GM18858 (cell line): Measurements from ENCODE around the gene SKA2.
"Not testable (repeated sequence)": the region's sequence is repeated elsewhere in the genome, so short reads cannot be mapped to it uniquely, and the experiment has no call there.

ENCODE experiments used
- ATAC-seq: cut with Tn5 transposase; IDR thresholded peaks from one replicate; pipeline ENCODE4 v1.9.1; 2021; ENCODE audit not compliant: unreplicated experiment

The SKA2 gene

GRCh38 chr17:59154721-59155438 is at the start of gene SKA2:
TSS of gene SKA2 (minus strand) at chr17:59155186. CDS start at chr17:59155163, 23 bp downstream.
- ATAC-seq, result peak; percentile 48

GRCh38 chr17:59202320-59202719 is 47.3 kb upstream of the SKA2 start:
- no peak for ATAC-seq

- ATAC-seq, result no peak
Observed at GRCh38 chr17:59199398-59199797, 44.4 kb upstream of the SKA2 start.

- no peak for ATAC-seq
Observed at GRCh38 chr17:59193336-59193862, 38.4 kb upstream of the SKA2 start.

GRCh38 chr17:59190806-59191205 is 35.8 kb upstream of the SKA2 start:
- ATAC-seq, result no peak

- ATAC-seq, result no peak
Observed at GRCh38 chr17:59186850-59187249, 31.9 kb upstream of the SKA2 start.

GRCh38 chr17:59185997-59186396 is 31.0 kb upstream of the SKA2 start:
- no peak for ATAC-seq

- no peak for ATAC-seq
Observed at GRCh38 chr17:59181481-59181880, 26.5 kb upstream of the SKA2 start.

- ATAC-seq, result no peak
Observed at GRCh38 chr17:59180626-59181025, 25.6 kb upstream of the SKA2 start.

- not testable (repeated sequence) for ATAC-seq
Observed at GRCh38 chr17:59179601-59180000, 24.6 kb upstream of the SKA2 start.

GRCh38 chr17:59178266-59178985 is 23.4 kb upstream of the SKA2 start:
- no peak for ATAC-seq

GRCh38 chr17:59175076-59175475 is 20.1 kb upstream of the SKA2 start:
- no peak for ATAC-seq

- ATAC-seq, result no peak
Observed at GRCh38 chr17:59174671-59175070, 19.7 kb upstream of the SKA2 start.

- ATAC-seq, result no peak
Observed at GRCh38 chr17:59172436-59173004, 17.5 kb upstream of the SKA2 start.

GRCh38 chr17:59167571-59168001 is 12.6 kb upstream of the SKA2 start:
- ATAC-seq, result no peak

GRCh38 chr17:59165933-59166342 is 11.0 kb upstream of the SKA2 start:
- no peak for ATAC-seq

GRCh38 chr17:59161477-59161876 is 6.5 kb upstream of the SKA2 start:
- ATAC-seq, result no peak

GRCh38 chr17:59160157-59161025 is 5.4 kb upstream of the SKA2 start:
- no peak for ATAC-seq

- peak; percentile 75 for ATAC-seq
Observed at GRCh38 chr17:59155439-59156177, 622 bp upstream of the SKA2 start, which contains the start of gene PRR11. TSS of gene PRR11 (plus strand) at chr17:59155746. CDS start at chr17:59169753, 14,007 bp downstream.

- no peak for ATAC-seq
Observed at GRCh38 chr17:59154292-59154720, 680 bp downstream of the SKA2 start.
